Measurements from ENCODE around the gene GALNT2. TPM values are rescaled to one million over a fixed set of nuclear protein-coding genes. Genes with fewer than 3 reads are reported as not detected.
A peak's percentile ranks its signal among the peaks of the same experiment; 100 is the strongest.

Gene GALNT2
- total and polyA plus RNA-seq, 2 of the 4 experiments (the other 2 are of a cell fraction), result 50.4 to 189 TPM

DNA sequence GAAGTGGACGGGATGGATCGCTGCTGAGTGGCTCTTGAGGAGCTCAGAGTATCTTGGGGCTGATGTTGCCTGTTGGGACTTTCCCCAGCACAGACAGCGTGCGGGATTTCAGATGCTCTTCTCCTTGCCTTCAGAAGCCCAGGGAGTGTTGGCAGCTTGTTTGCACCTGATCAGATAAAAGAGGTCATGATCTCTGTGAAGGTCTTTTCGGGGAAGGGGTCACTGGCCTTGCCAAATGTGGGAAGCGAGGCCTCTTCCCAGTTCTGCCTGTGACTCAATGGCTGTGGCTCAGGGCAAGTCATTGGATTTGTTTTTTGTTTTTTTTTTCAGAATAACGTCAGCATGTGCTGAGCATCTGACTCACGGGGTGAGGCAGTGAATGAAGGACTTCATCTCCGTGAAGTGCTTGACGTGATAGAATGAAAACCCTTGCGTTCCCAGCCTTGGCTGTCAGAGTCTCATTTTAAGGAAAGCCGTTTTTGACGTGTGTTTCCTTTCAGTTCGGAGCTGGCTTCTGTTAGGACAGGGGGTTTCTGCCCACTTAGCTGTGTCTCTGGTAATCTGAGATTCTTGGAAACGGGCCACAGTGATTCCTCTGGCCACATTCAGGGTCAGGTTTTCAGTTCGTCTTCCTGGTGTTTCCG, 46.7 kb downstream of the GALNT2 start (continued):
- TF ChIP-seq USF2 (IDR thresholded peaks at IDR 0.05; ENCODE audit: low read depth, low read length), result no peak

- Histone ChIP-seq H3K4me3 (ENCODE audit: insufficient read depth, low read depth, low read length) (peak overlapping the region; percentile 34), H3K23ac (ENCODE audit: low read depth, low read length) (peak overlapping the region; percentile 69), H4K8ac (ENCODE audit: low read depth in 2 of 2, low read length in 2 of 2) (peak overlapping the region; percentile 10 to 57), H3K79me1 (ENCODE audit: low read depth in 1 of 2, low read length in 2 of 2) (peaks cover 51 to 86% of the 10 kb centered on the region in 2 experiments), H2BK20ac (ENCODE audit: low read depth, low read length) (peak overlapping the region; percentile 47; the same call in 1 of the 2 replicates), H2AFZ (replicated peaks; ENCODE audit: low read length, poor library complexity) (peak overlapping the region; percentile 69), H3K36me3 (ENCODE audit: control insufficient read depth, insufficient read depth, low read length) (peaks cover 1% of the 10 kb centered on the region; the same call in 1 of the 2 replicates), H2AK5ac (ENCODE audit: low read depth, low read length) (peak overlapping the region; percentile 84), H4K20me1 (ENCODE audit: insufficient read depth, low read length) (peaks cover 43% of the 10 kb centered on the region), H2BK120ac (ENCODE audit: low read depth, low read length) (peak overlapping the region; percentile 75), H2AK9ac (replicated peaks; ENCODE audit: low read depth, low read length, poor library complexity) (peak overlapping the region; percentile 56), H3K9me3 (ENCODE audit: control insufficient read depth, insufficient read depth, low read length) (no peaks in the 10 kb centered on the region), H2BK15ac (ENCODE audit: low read depth, low read length) (peak overlapping the region; percentile 57; the same call in 2 of the 3 replicates), H3K27ac (ENCODE audit: insufficient read depth, low read length) (peak overlapping the region; percentile 75), H3K9me1 (ENCODE audit: insufficient read depth, low read length) (peaks cover 29% of the 10 kb centered on the region), H2BK5ac (ENCODE audit: low read depth, low read length, poor library complexity, severe bottlenecking) (peak overlapping the region; percentile 81), H3K18ac (ENCODE audit: low read depth, low read length) (peak overlapping the region; percentile 38), H3K4me1 (ENCODE audit: control insufficient read depth, insufficient read depth, low read length) (peaks cover 25% of the 10 kb centered on the region), H3K4ac (ENCODE audit: low read depth, low read length) (peak overlapping the region; percentile 83), H3K4me2 (ENCODE audit: low read depth, low read length) (peak overlapping the region; percentile 82), H4K5ac (ENCODE audit: low read depth, low read length) (peak overlapping the region; percentile 1; the same call in 1 of the 2 replicates), H4K91ac (ENCODE audit: insufficient read depth, low read depth, low read length) (peak overlapping the region; percentile 42), H3K9ac (ENCODE audit: low read depth, low read length) (peak overlapping the region; percentile 61), H3K14ac (replicated peaks; ENCODE audit: low read depth, low read length) (peak overlapping the region; percentile 64), H3K56ac (ENCODE audit: extremely low read depth, insufficient read depth, low read length) (peak overlapping the region; percentile 67), H3K27me3 (ENCODE audit: control insufficient read depth, insufficient read depth, low read length) (no peaks in the 10 kb centered on the region)
- WGBS, 2 experiments (ENCODE audit: extremely low coverage in 2 of 2, insufficient read length in 1 of 2), result 58% methylated on average over 12 of the region's 15 CpGs; no CpG with 5 or more reads in 1 of the 2 experiments
- ATAC-seq (ENCODE audit: low read depth) (no peak), DNase-seq (peak; percentile 86)
- intact Hi-C loops (cut with micrococcal nuclease) (loop anchor here (1.0 kb wide), 1 partner anchor 28 kb away; no protein-coding TSS in a partner anchor), in situ Hi-C loops (cut with MboI; ENCODE audit: low sequenced_read_pairs) (no loop called here), dilution Hi-C loops (cut with HindIII; ENCODE audit: low sequenced_read_pairs, unreplicated experiment) (no loop called here)
- CTCF ChIA-PET, result interaction anchor here (0.8 kb wide), 1 partner anchor 10 kb away, joined by 3 read pairs; no protein-coding TSS in a partner anchor
- BruUV-seq (replicated peaks), result no TSS peak
- TF ChIP-seq POLR2A (IDR thresholded peaks at IDR 0.05; ENCODE audit: low read depth, low read length) (peak; percentile 50), CEBPB (IDR thresholded peaks at IDR 0.05; ENCODE audit: low read depth, low read length) (no peak)
- POLR2A ChIA-PET (ENCODE audit: unreplicated experiment), result no interaction called here
These were observed 47.2 kb downstream of the GALNT2 start for GRCh38 chr1:230114237-230114651.

Measured in IMR-90 (cell line).